K562 (cell line): ENCODE measurements around the gene CNTN4.

Experiments
- CREB1 ChIP-seq, 2 experiments: sonication (generic) in 1 of 2; formaldehyde crosslinking in 1 of 2; IDR thresholded peaks; 2 replicates each; pipeline versions ENCODE4 v1.6.1 to v1.8.0; 2012 to 2022; ENCODE audit warnings: inconsistent platforms in 1 of 2, mild to moderate bottlenecking in 1 of 2, missing genetic modification reagents in 1 of 2, moderate library complexity in 1 of 2
- ESRRA ChIP-seq: fragments of 450-650 bp; IDR thresholded peaks from 2 replicates; pipeline ENCODE4 v1.6.1; 2014; ENCODE audit warnings: low read depth, mild to moderate bottlenecking, moderate library complexity, borderline replicate concordance
- HDAC1 ChIP-seq, 2 experiments: fragments of 450-650 bp; IDR thresholded peaks; 2 replicates each; pipeline ENCODE4 v1.6.1; 2016 to 2017; ENCODE audit warnings: inconsistent platforms in 1 of 2, mild to moderate bottlenecking in 1 of 2, moderate library complexity in 1 of 2
- L3MBTL2 ChIP-seq: fragments of 450-650 bp; IDR thresholded peaks from 2 replicates; pipeline ENCODE4 v1.6.1; 2016; ENCODE audit warnings: mild to moderate bottlenecking, moderate library complexity
- RBM14 ChIP-seq: fragments of 200-400 bp; formaldehyde crosslinking; IDR thresholded peaks from 2 replicates; pipeline ENCODE4 v1.6.1; 2018; ENCODE audit warnings: low read depth, mild to moderate bottlenecking, low read length, moderate library complexity, borderline replicate concordance; ENCODE audit not compliant: insufficient read depth
- ZFX ChIP-seq: sonication (generic); formaldehyde crosslinking; IDR thresholded peaks from 2 replicates; pipeline ENCODE4 v1.8.0; 2022; ENCODE audit warnings: mild to moderate bottlenecking, missing genetic modification reagents, moderate library complexity
- TF ChIP-seq, protein P1 (sequence below): sonication (generic); formaldehyde crosslinking; IDR thresholded peaks from 2 replicates; pipeline ENCODE4 v1.9.0; 2022; ENCODE audit warnings: mild to moderate bottlenecking, missing genetic modification reagents

DNA sequence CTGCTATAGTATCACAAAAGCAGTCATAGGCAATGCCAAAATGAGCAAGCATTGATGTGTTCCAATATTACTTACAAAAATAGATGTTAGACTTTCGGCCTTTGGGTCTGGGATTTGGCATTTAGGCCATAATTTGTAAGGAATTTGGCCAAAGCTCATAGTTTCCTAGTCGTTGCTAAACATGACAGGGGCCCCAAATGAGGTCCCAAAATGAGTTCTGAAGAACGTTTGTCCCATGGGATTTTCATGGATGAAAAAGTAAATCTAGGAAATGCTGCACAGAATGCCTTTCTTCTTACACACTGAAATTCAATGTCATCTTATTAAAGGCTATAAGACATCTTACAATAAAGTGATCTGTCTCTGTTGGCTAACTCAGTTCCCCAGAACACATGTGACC, 456.0 kb downstream of the CNTN4 start:
- TF ChIP-seq L3MBTL2 (no peak), CREB1 (IDR thresholded peaks at IDR 0.05) (no peak), CREB1 (CRISPR knock-in tag; IDR thresholded peaks at IDR 0.05) (no peak), RBM14 (no peak), ESRRA (no peak), ZFX (CRISPR knock-in tag) (no peak), HDAC1 (IDR thresholded peaks at IDR 0.05) (no peak)
- TF ChIP-seq, protein P1, sequence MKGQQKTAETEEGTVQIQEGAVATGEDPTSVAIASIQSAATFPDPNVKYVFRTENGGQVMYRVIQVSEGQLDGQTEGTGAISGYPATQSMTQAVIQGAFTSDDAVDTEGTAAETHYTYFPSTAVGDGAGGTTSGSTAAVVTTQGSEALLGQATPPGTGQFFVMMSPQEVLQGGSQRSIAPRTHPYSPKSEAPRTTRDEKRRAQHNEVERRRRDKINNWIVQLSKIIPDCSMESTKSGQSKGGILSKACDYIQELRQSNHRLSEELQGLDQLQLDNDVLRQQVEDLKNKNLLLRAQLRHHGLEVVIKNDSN (CRISPR knock-in tag), result no peak
